HG03521 (cell line): ENCODE results near the gene NFKBIA.
"Not testable (repeated sequence)": the region's sequence is repeated elsewhere in the genome, so short reads cannot be mapped to it uniquely, and the experiment has no call there.

Experiments
- ATAC-seq: cut with Tn5 transposase; IDR thresholded peaks from one replicate; pipeline ENCODE4 v1.9.1; 2021; ENCODE audit warnings: mild to moderate bottlenecking, moderate library complexity; ENCODE audit not compliant: unreplicated experiment

The NFKBIA gene

GRCh38 chr14:35369701-35370191, 34.8 kb downstream of the NFKBIA start:
- no peak for ATAC-seq

GRCh38 chr14:35368583-35369392, 35.8 kb downstream of the NFKBIA start:
- ATAC-seq = no peak

- no peak for ATAC-seq
Observed at GRCh38 chr14:35368139-35368460, 36.4 kb downstream of the NFKBIA start.

GRCh38 chr14:35367056-35367372, 37.5 kb downstream of the NFKBIA start:
- no peak for ATAC-seq

- ATAC-seq = no peak
Observed at GRCh38 chr14:35366521-35366976, 38.0 kb downstream of the NFKBIA start.

GRCh38 chr14:35366056-35366451, 38.5 kb downstream of the NFKBIA start:
- ATAC-seq = no peak

GRCh38 chr14:35365130-35366055, 39.2 kb downstream of the NFKBIA start:
- no peak for ATAC-seq

- no peak for ATAC-seq
Observed at GRCh38 chr14:35362911-35363374, 41.6 kb downstream of the NFKBIA start.

GRCh38 chr14:35362450-35362849, 42.1 kb downstream of the NFKBIA start:
- no peak for ATAC-seq

- no peak for ATAC-seq
Observed at GRCh38 chr14:35361141-35361480, 43.4 kb downstream of the NFKBIA start.

GRCh38 chr14:35359655-35360054, 44.9 kb downstream of the NFKBIA start:
- not testable (repeated sequence) for ATAC-seq

GRCh38 chr14:35355981-35356841, 48.3 kb downstream of the NFKBIA start:
- no peak for ATAC-seq

- not testable (repeated sequence) for ATAC-seq
Observed at GRCh38 chr14:35355235-35355634, 49.3 kb downstream of the NFKBIA start.

GRCh38 chr14:35353409-35354172, 51.0 kb downstream of the NFKBIA start:
- no peak for ATAC-seq

- no peak for ATAC-seq
Observed at GRCh38 chr14:35352274-35353233, 52.0 kb downstream of the NFKBIA start.

- no peak for ATAC-seq
Observed at GRCh38 chr14:35351897-35352273, 52.7 kb downstream of the NFKBIA start.
